Measurements from ENCODE around the gene RC3H2. TPM values are rescaled to one million over a fixed set of nuclear protein-coding genes. Genes with fewer than 3 reads are reported as not detected.

Gene RC3H2
- total and polyA plus RNA-seq, 2 donors (not counting 3 experiments of a cell fraction or from before 2014, with no cell fraction given) = 25.3 to 63.0 TPM

DNA sequence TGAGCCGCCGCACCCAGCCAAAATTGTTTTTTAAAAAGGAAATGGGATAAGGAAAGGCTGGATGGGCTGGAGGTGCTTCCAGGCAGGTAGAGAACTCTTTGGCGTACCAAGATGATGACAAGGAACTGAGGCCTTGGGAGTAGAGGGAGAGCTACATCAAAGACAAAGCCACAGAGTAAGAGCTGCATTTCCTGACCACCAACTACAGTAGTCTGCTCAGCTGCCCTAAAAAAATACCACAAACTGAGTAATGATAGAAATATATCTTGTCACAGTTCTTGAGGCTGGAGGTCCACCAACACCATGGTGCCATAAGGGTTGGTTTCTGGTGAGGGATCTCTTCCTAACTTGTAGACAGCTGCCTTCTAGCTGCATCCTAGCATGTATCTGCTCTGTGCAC lies 97.0 kb downstream of the RC3H2 start:
- intact Hi-C loops (cut with micrococcal nuclease) (no loop called here), dilution Hi-C loops (cut with MboI; ENCODE audit: extremely low pct_ligation_motif_present, low sequenced_read_pairs) (no loop called here)
- no TSS peak for BruUV-seq (replicated peaks)
- FAIRE-seq = no peak
- Histone ChIP-seq H3K9me3 (replicated peaks; ENCODE audit: control insufficient read depth, insufficient read depth, low read length) (no peaks in the 10 kb centered on the region), H3K79me2 (ENCODE audit: control insufficient read depth, insufficient read depth, low read length) (no peaks in the 10 kb centered on the region), H3K36me3 (ENCODE audit: control insufficient read depth in 2 of 2, extremely low read depth in 1 of 2, insufficient read depth in 2 of 2, low read length in 2 of 2) (no peaks in the 10 kb centered on the region), H3K9me1 (replicated peaks; ENCODE audit: control insufficient read depth, extremely low read depth, insufficient read depth, low read length) (no peaks in the 10 kb centered on the region), H3K4me1 (ENCODE audit: control insufficient read depth, extremely low read depth, insufficient read depth, low read length) (peaks cover 2% of the 10 kb centered on the region), H4K20me1 (replicated peaks; ENCODE audit: control insufficient read depth, extremely low read depth, insufficient read depth, low read length) (no peaks in the 10 kb centered on the region), H3K9ac (replicated peaks; ENCODE audit: extremely low read depth, insufficient read depth, low read length) (no peak overlapping the region), H2AFZ (ENCODE audit: low read depth, low read length) (no peak overlapping the region), H3K4me2 (ENCODE audit: insufficient read depth, low read length) (no peak overlapping the region), H3K27ac (ENCODE audit: insufficient read depth, low read depth, low read length) (no peak overlapping the region), H3K4me3 (replicated peaks in 1 of 3; ENCODE audit: insufficient read depth in 1 of 3, low read depth in 1 of 3, low read length in 3 of 3) (no peak overlapping the region), H3K27me3 (ENCODE audit: control insufficient read depth in 2 of 2, insufficient read depth in 2 of 2, low read length in 2 of 2) (no peaks in the 10 kb centered on the region)
- no peak for DNase-seq (ENCODE audit: low read depth, low spot score)
- TF ChIP-seq GATA2 (IDR thresholded peaks at IDR 0.05; ENCODE audit: insufficient read depth, insufficient read length, low read depth, low read length) = no peak
- TF ChIP-seq POLR2AphosphoS5 (IDR thresholded peaks at IDR 0.05; ENCODE audit: insufficient read depth, low read depth, low read length) = no peak
- TF ChIP-seq EZH2 (IDR thresholded peaks at IDR 0.05; ENCODE audit: borderline replicate concordance, low read depth, low read length, severe bottlenecking) = no peak
- no peak for TF ChIP-seq POLR2A (IDR thresholded peaks at IDR 0.05; ENCODE audit: low read depth, low read length)
- TF ChIP-seq JUN (IDR thresholded peaks at IDR 0.05; ENCODE audit: borderline replicate concordance, insufficient read depth, insufficient read length, low read depth) = no peak
- TF ChIP-seq, protein P1, sequence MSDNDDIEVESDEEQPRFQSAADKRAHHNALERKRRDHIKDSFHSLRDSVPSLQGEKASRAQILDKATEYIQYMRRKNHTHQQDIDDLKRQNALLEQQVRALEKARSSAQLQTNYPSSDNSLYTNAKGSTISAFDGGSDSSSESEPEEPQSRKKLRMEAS (IDR thresholded peaks at IDR 0.05; ENCODE audit: insufficient read depth, insufficient read length) = no peak
- TF ChIP-seq MYC (IDR thresholded peaks at IDR 0.05; ENCODE audit: low read depth, low read length) = no peak
- TF ChIP-seq, protein P2, sequence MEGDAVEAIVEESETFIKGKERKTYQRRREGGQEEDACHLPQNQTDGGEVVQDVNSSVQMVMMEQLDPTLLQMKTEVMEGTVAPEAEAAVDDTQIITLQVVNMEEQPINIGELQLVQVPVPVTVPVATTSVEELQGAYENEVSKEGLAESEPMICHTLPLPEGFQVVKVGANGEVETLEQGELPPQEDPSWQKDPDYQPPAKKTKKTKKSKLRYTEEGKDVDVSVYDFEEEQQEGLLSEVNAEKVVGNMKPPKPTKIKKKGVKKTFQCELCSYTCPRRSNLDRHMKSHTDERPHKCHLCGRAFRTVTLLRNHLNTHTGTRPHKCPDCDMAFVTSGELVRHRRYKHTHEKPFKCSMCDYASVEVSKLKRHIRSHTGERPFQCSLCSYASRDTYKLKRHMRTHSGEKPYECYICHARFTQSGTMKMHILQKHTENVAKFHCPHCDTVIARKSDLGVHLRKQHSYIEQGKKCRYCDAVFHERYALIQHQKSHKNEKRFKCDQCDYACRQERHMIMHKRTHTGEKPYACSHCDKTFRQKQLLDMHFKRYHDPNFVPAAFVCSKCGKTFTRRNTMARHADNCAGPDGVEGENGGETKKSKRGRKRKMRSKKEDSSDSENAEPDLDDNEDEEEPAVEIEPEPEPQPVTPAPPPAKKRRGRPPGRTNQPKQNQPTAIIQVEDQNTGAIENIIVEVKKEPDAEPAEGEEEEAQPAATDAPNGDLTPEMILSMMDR (IDR thresholded peaks at IDR 0.05; ENCODE audit: extremely low read depth in 1 of 2, insufficient read depth in 1 of 2, low read depth in 1 of 2, low read length in 2 of 2) = no peak
- TF ChIP-seq FOS (IDR thresholded peaks at IDR 0.05; ENCODE audit: borderline replicate concordance, insufficient read depth, low read length) = no peak
- CTCF ChIA-PET = interaction anchor here (3.3 to 7.7 kb wide), 4 partner anchors 309 to 709 kb away, joined by 10 to 97 read pairs (median 28); no protein-coding TSS in a partner anchor
- POLR2A ChIA-PET = no interaction called here

Measured in endothelial cell of umbilical vein (primary cell).